HepG2 (cell line): ENCODE results near the gene TSG101. TPM values are rescaled to one million over a fixed set of nuclear protein-coding genes. Genes with fewer than 3 reads are reported as not detected.

Experiments
- AHR ChIP-seq: IDR thresholded peaks from 2 replicates; pipeline ENCODE4 v1.6.1; 2018; ENCODE audit warnings: missing genetic modification reagents, missing compliant biosample characterization
- ARHGAP35 ChIP-seq: sonication (generic); formaldehyde crosslinking; IDR thresholded peaks from 2 replicates; pipeline ENCODE4 v1.9.0; 2022; ENCODE audit warnings: mild to moderate bottlenecking, inconsistent platforms, moderate library complexity, missing genetic modification reagents, borderline replicate concordance
- ARNT2 ChIP-seq: sonication (generic); formaldehyde crosslinking; IDR thresholded peaks from 2 replicates; pipeline ENCODE4 v1.8.0; 2022; ENCODE audit warnings: mild to moderate bottlenecking, low read depth, missing genetic modification reagents, moderate library complexity
- BCL6 ChIP-seq: IDR thresholded peaks from 2 replicates; pipeline ENCODE4 v1.6.1; 2016; ENCODE audit warnings: missing genetic modification reagents, missing compliant biosample characterization
- E2F2 ChIP-seq: sonication (generic); formaldehyde crosslinking; IDR thresholded peaks from 2 replicates; pipeline ENCODE4 v1.4.0; 2020; ENCODE audit warnings: missing genetic modification reagents, borderline replicate concordance
- EED ChIP-seq: sonication (generic); formaldehyde crosslinking; IDR thresholded peaks from 2 replicates; pipeline ENCODE4 v1.5.0; 2020; ENCODE audit warnings: mild to moderate bottlenecking, missing genetic modification reagents
- FOXM1 ChIP-seq: sonication (generic); formaldehyde crosslinking; IDR thresholded peaks from 2 replicates; pipeline ENCODE4 v1.5.0; 2020; ENCODE audit warnings: missing genetic modification reagents
- HNRNPH1 ChIP-seq: fragments of 200-400 bp; formaldehyde crosslinking; optimal IDR thresholded peaks from 2 replicates; pipeline ENCODE3; 2017; ENCODE audit warnings: mild to moderate bottlenecking, low read depth, low read length
- IKZF4 ChIP-seq: sonication (generic); formaldehyde crosslinking; IDR thresholded peaks from 2 replicates; pipeline ENCODE4 v1.5.1; 2020; ENCODE audit warnings: borderline replicate concordance, mild to moderate bottlenecking, low read depth, missing genetic modification reagents; ENCODE audit errors: not compliant biosample characterization
- ISX ChIP-seq: sonication (generic); formaldehyde crosslinking; conservative IDR thresholded peaks from 2 replicates; pipeline ENCODE4 v1.5.0; 2020; ENCODE audit warnings: missing genetic modification reagents
- NCOA2 ChIP-seq: sonication (generic); formaldehyde crosslinking; IDR thresholded peaks from 2 replicates; pipeline ENCODE4 v1.8.0; 2022; ENCODE audit warnings: inconsistent platforms
- NFYB ChIP-seq: sonication (generic); formaldehyde crosslinking; IDR thresholded peaks from 2 replicates; pipeline ENCODE4 v1.4.0; 2020; ENCODE audit warnings: missing genetic modification reagents
- PREB ChIP-seq: sonication (generic); formaldehyde crosslinking; IDR thresholded peaks from 2 replicates; pipeline ENCODE4 v1.4.0; 2020; ENCODE audit warnings: missing genetic modification reagents
- RXRB ChIP-seq: IDR thresholded peaks from 2 replicates; pipeline ENCODE4 v1.6.1; 2016; ENCODE audit warnings: borderline replicate concordance, missing genetic modification reagents, missing compliant biosample characterization
- SIN3B ChIP-seq: fragments of 150-350 bp; IDR thresholded peaks from 2 replicates; pipeline ENCODE4 v1.6.1; 2014; ENCODE audit warnings: low read length
- TCF12 ChIP-seq, 2 experiments: fragments of 450-650 bp in 1 of 2; sonication (generic) in 1 of 2; formaldehyde crosslinking in 1 of 2; IDR thresholded peaks; 2 replicates each; pipeline versions ENCODE4 v1.6.1 to v1.8.0; 2017 to 2022; ENCODE audit warnings: antibody characterized with exemption in 1 of 2, mild to moderate bottlenecking in 1 of 2, missing genetic modification reagents in 1 of 2, moderate library complexity in 1 of 2
- TEAD3 ChIP-seq: optimal IDR thresholded peaks from 2 replicates; pipeline ENCODE3; 2016; ENCODE audit warnings: borderline replicate concordance
- TFDP2 ChIP-seq: sonication (generic); formaldehyde crosslinking; IDR thresholded peaks from 2 replicates; pipeline ENCODE4 v1.4.0; 2020; ENCODE audit warnings: missing genetic modification reagents
- ZFYVE20 ChIP-seq: sonication (generic); formaldehyde crosslinking; IDR thresholded peaks from 2 replicates; pipeline ENCODE4 v1.8.0; 2023; ENCODE audit warnings: low read depth, mild to moderate bottlenecking, moderate library complexity, missing genetic modification reagents, borderline replicate concordance
- ZNF24 ChIP-seq: fragments of 450-650 bp; IDR thresholded peaks from 2 replicates; pipeline ENCODE4 v1.6.1; 2017; ENCODE audit warnings: antibody characterized with exemption, mild to moderate bottlenecking
- ZNF276 ChIP-seq: sonication (generic); formaldehyde crosslinking; IDR thresholded peaks from 2 replicates; pipeline ENCODE4 v1.4.0; 2020; ENCODE audit warnings: mild to moderate bottlenecking, low read depth, missing genetic modification reagents
- ZNF614 ChIP-seq: IDR thresholded peaks from 2 replicates; pipeline ENCODE4 v1.6.1; 2018; ENCODE audit warnings: missing biosample characterization, missing genetic modification reagents, inconsistent platforms, borderline replicate concordance
- ZNF615 ChIP-seq: sonication (generic); formaldehyde crosslinking; IDR thresholded peaks from 2 replicates; pipeline ENCODE4 v1.5.0; 2020; ENCODE audit warnings: mild to moderate bottlenecking, missing genetic modification reagents, borderline replicate concordance
- ZUFSP ChIP-seq: sonication (generic); formaldehyde crosslinking; IDR thresholded peaks from 2 replicates; pipeline ENCODE4 v1.9.0; 2021; ENCODE audit warnings: missing genetic modification reagents, mild to moderate bottlenecking, borderline replicate concordance
- polyA plus RNA-seq, 8 experiments: library from polyadenylated mRNA; depleted of rRNA in 3 of 8; stranded (reverse) in 7 of 8; unstranded in 1 of 8; fragments of >200 nt; fragmentation: Illumina TruSeq in 4 of 8; extraction: Trizol in 4 of 8; gene quantifications; 2 replicates each; pipeline versions ENCODE4 v1.2.1 to v1.2.3, GENCODE V29; 2011 to 2016; ENCODE audit warnings: low read depth in 4 of 8, missing spikeins in 1 of 8, mixed read lengths in 1 of 8; ENCODE audit not compliant: insufficient read depth in 1 of 8
- total RNA-seq, 5 experiments: library from RNA; depleted of rRNA; stranded (reverse); fragments of >200 nt; fragmentation: Illumina TruSeq; extraction: Trizol; gene quantifications; 2 replicates each; pipeline ENCODE4 v1.2.3, GENCODE V29; 2016; ENCODE audit warnings: low read depth in 1 of 5

Gene TSG101
- total and polyA plus RNA-seq, 2 of the 13 experiments (the other 11 are each of a cell fraction or from before 2014, with no cell fraction given): 69.3 to 206 TPM

- TF ChIP-seq NCOA2 (CRISPR knock-in tag) (peak; percentile 67), BCL6 (CRISPR knock-in tag) (peak; percentile 43; the same call in 1 of the 2 replicates), FOXM1 (CRISPR knock-in tag) (no peak), ISX (CRISPR knock-in tag) (no peak), PREB (CRISPR knock-in tag) (no peak), ZUFSP (CRISPR knock-in tag) (no peak), HNRNPH1 (no peak), E2F2 (CRISPR knock-in tag) (no peak), ARHGAP35 (CRISPR knock-in tag) (no peak), ZNF614 (CRISPR knock-in tag) (0 out of 2 replicates have a peak, but pooled peaks have one; percentile 34), EED (no peak), ZNF24 (no peak), RXRB (peak; percentile 86), AHR (CRISPR knock-in tag) (no peak), TCF12 (IDR thresholded peaks at IDR 0.05) (no peak), TCF12 (CRISPR knock-in tag; IDR thresholded peaks at IDR 0.05) (no peak), NFYB (no peak), IKZF4 (no peak), ZNF615 (CRISPR knock-in tag) (no peak), ZNF276 (CRISPR knock-in tag) (no peak), TEAD3 (CRISPR knock-in tag) (peak; percentile 22), ARNT2 (CRISPR knock-in tag) (no peak), ZFYVE20 (CRISPR knock-in tag) (no peak), TFDP2 (CRISPR knock-in tag) (no peak), SIN3B (no peak)
Measured at GRCh38 chr11:18524248-18524647, 2.5 kb downstream of the TSG101 start (continued).
